OCI-LY7 (cell line): ENCODE results near the gene C1orf35. TPM values are rescaled to one million over a fixed set of nuclear protein-coding genes. Genes with fewer than 3 reads are reported as not detected.

ENCODE experiments used
- BruUV-seq: library from RNA; stranded (reverse); fragments of 400-500 nt; replicated peaks from 2 replicates; lab custom pipeline; 2021; lab: Mats Ljungman, UMichigan
- CTCF ChIA-PET: fragments of 300-600 bp; sonication (Branson Sonifier 250); formaldehyde crosslinking; loops from one replicate; lab custom pipeline; 2022; ENCODE audit warnings: antibody characterized with exemption; ENCODE audit not compliant: unreplicated experiment; lab: Charles Lee
- POLR2A ChIA-PET: fragments of 300-600 bp; sonication (Branson Sonifier 250); formaldehyde crosslinking; loops from one replicate; lab custom pipeline; 2022; ENCODE audit warnings: antibody characterized with exemption; lab: Charles Lee
- DNase-seq: peaks from one replicate; pipeline ENCODE4 v3.0.0-alpha.2; 2015; ENCODE audit warnings: low spot score
- H2AFZ ChIP-seq: fragments of 200-600 bp; sonication (generic), shearing (Covaris generic); 2 replicates; pipeline ENCODE4 v1.6.1; 2014; ENCODE audit warnings: mild to moderate bottlenecking, antibody characterized with exemption, low read length, moderate library complexity
- H3K27ac ChIP-seq: fragments of 200-600 bp; sonication (generic); 2 replicates; pipeline ENCODE4 v1.5.1; 2014; ENCODE audit warnings: mixed run types, low read depth, mild to moderate bottlenecking, moderate library complexity, low read length, inconsistent platforms; ENCODE audit not compliant: poor library complexity, severe bottlenecking
- H3K36me3 ChIP-seq: fragments of 200-600 bp; sonication (generic); 2 replicates; pipeline ENCODE4 v1.6.1; 2014; ENCODE audit warnings: mild to moderate bottlenecking, antibody characterized with exemption, low read length, moderate library complexity, mixed read lengths; ENCODE audit not compliant: insufficient read depth
- H3K4me1 ChIP-seq: fragments of 200-600 bp; sonication (generic); 2 replicates; pipeline ENCODE4 v1.5.1; 2014; ENCODE audit warnings: mild to moderate bottlenecking, low read length; ENCODE audit not compliant: insufficient read depth, poor library complexity, severe bottlenecking
- H3K4me2 ChIP-seq: fragments of 200-600 bp; sonication (generic); 2 replicates; pipeline ENCODE4 v1.6.1; 2014; ENCODE audit warnings: mild to moderate bottlenecking, low read length
- H3K4me3 ChIP-seq: fragments of 200-600 bp; sonication (generic); 2 replicates; pipeline ENCODE4 v1.5.1; 2014; ENCODE audit warnings: mild to moderate bottlenecking, low read depth, low read length; ENCODE audit not compliant: poor library complexity, severe bottlenecking
- H3K79me2 ChIP-seq: fragments of 200-600 bp; sonication (generic); 2 replicates; pipeline ENCODE4 v1.6.1; 2016; ENCODE audit warnings: low read depth, mild to moderate bottlenecking, low read length, moderate library complexity, mixed read lengths; ENCODE audit not compliant: insufficient read depth
- H3K9me2 ChIP-seq: fragments of 200-600 bp; sonication (generic); 2 replicates; pipeline ENCODE4 v1.6.1; 2016; ENCODE audit warnings: mild to moderate bottlenecking, low read length, mixed read lengths; ENCODE audit not compliant: insufficient read depth
- H3K9me3 ChIP-seq: fragments of 200-600 bp; sonication (generic); 2 replicates; pipeline ENCODE4 v1.6.1; 2014; ENCODE audit warnings: mild to moderate bottlenecking, mixed run types, low read length, mixed read lengths
- H4K20me1 ChIP-seq: fragments of 200-600 bp; sonication (generic); 2 replicates; pipeline ENCODE4 v1.6.1; 2014; ENCODE audit warnings: mild to moderate bottlenecking, antibody characterized with exemption, low read length, moderate library complexity, mixed read lengths; ENCODE audit not compliant: insufficient read depth
- EZH2phosphoT487 ChIP-seq: fragments of 200-600 bp; sonication (generic); IDR thresholded peaks from 2 replicates; pipeline ENCODE4 v1.6.1; 2018; ENCODE audit warnings: low read depth, borderline replicate concordance, mild to moderate bottlenecking, mixed run types, antibody characterized with exemption, low read length, moderate library complexity, mixed read lengths
- intact Hi-C: fragments of 100-400 bp; cut with micrococcal nuclease; formaldehyde crosslinking; loops from one replicate; pipeline ENCODE4 v1.10.0; 2022; ENCODE audit not compliant: unreplicated experiment
- total RNA-seq, 2 experiments: library from RNA; depleted of rRNA in 1 of 2; stranded (reverse); fragments of >200 nt in 1 of 2; shearing (Covaris generic) in 1 of 2; gene quantifications; 2 replicates each; pipeline ENCODE4 v1.2.3, GENCODE V29; 2014 to 2022
- TF ChIP-seq, protein P1 (sequence below): fragments of 200-600 bp; sonication (generic); conservative IDR thresholded peaks from 2 replicates; pipeline ENCODE4 v1.5.1; 2014; ENCODE audit warnings: mild to moderate bottlenecking, antibody characterized with exemption, low read length, moderate library complexity, mixed read lengths

Gene C1orf35
- total RNA-seq, 2 experiments from 2014 or later: 30.7 to 33.3 TPM

DNA sequence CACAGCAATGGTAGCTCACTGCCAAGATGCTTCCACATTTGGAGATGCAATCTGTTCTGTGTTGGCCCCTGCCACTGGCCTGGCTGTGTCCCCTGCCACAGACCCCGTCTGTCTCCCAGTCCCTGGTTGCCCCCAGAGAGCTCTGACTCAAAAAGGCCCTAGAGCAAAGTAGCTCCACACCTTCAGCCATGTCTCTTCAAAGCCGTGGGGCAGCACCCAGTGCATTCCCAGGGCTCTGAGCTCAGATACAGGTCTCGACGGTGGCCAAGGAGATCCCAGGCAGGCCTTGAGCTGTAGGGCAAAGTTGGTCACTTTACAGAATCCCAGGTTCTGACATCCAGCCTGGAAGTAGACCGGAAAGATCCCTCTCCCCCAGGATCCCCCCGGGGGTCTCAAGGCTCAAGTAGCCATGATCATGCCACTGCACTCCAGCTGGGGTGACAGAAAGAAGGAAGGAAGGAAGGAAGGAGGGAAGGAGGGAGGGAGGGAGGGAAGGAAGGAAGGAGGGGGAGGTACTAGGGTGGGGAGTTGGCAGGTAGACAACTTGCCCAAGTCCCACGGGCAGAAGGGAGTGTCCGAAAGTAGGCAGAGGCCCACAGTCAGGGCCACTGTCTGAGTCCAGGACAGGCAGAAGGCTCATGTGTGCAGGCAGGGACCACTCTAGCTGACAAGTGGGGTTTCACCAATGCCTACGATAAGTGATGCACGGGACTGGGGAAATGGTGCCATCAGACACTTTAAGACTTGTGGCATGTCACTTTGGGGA lies 25.4 kb downstream of the C1orf35 start:
- H3K27ac ChIP-seq: no peak overlapping the region
- no peak overlapping the region for H3K4me3 ChIP-seq
- H4K20me1 ChIP-seq: no peaks in the 10 kb centered on the region; the same call in 1 of the 2 replicates
- no peaks in the 10 kb centered on the region for H3K9me3 ChIP-seq
- H3K4me1 ChIP-seq: no peaks in the 10 kb centered on the region
- H3K9me2 ChIP-seq: no peaks in the 10 kb centered on the region
- H2AFZ ChIP-seq: no peak overlapping the region
- BruUV-seq: no TSS peak
- CTCF ChIA-PET: interaction anchor here (0.6 kb wide), 1 partner anchor 410 kb away, joined by 33 read pairs; no protein-coding TSS in a partner anchor
- no peak overlapping the region for H3K4me2 ChIP-seq
- intact Hi-C loops: no loop called here
- H3K79me2 ChIP-seq: peaks cover 28% of the 10 kb centered on the region
- H3K36me3 ChIP-seq: peaks cover 5% of the 10 kb centered on the region; the same call in 1 of the 2 replicates
- POLR2A ChIA-PET: interaction anchor here (0.7 kb wide), 1 partner anchor 523 kb away, joined by 3 read pairs; no protein-coding TSS in a partner anchor
- DNase-seq: no peak
- TF ChIP-seq, protein P1, sequence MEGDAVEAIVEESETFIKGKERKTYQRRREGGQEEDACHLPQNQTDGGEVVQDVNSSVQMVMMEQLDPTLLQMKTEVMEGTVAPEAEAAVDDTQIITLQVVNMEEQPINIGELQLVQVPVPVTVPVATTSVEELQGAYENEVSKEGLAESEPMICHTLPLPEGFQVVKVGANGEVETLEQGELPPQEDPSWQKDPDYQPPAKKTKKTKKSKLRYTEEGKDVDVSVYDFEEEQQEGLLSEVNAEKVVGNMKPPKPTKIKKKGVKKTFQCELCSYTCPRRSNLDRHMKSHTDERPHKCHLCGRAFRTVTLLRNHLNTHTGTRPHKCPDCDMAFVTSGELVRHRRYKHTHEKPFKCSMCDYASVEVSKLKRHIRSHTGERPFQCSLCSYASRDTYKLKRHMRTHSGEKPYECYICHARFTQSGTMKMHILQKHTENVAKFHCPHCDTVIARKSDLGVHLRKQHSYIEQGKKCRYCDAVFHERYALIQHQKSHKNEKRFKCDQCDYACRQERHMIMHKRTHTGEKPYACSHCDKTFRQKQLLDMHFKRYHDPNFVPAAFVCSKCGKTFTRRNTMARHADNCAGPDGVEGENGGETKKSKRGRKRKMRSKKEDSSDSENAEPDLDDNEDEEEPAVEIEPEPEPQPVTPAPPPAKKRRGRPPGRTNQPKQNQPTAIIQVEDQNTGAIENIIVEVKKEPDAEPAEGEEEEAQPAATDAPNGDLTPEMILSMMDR: no peak
- no peak for TF ChIP-seq EZH2phosphoT487

DNA sequence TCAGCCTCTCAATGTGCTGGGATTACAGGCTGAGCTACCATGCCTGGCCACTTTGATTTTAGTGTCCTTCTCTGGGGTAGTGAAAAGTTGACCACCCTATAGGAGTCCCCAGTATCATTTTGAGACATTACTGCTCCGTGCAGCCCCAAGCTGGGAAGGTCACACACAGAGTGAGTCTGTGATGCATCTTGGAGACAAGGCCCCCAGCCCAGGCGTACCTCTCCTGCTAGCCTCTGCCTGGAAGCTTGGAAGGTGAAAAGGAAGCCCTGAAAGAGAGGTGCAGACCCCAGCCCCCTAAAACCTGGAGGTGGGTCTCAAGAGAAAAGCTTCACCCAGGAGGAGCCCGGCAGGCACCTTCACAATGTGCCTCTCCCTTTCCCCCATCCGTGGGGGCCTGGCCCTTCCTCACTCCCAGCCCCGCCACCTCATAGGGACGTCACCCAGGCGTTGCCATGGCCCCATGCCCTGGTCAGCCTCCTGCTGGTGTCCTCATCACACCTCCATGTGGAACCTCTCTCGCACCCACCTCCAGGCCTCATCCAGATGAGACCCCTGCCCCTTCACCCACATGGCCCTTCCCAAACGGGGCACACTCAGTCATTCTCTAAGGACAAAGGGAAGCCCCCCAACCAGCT lies 26.2 kb downstream of the C1orf35 start:
- H3K36me3 ChIP-seq: peaks cover 5% of the 10 kb centered on the region; the same call in 1 of the 2 replicates
- CTCF ChIA-PET: interaction anchor here (0.6 kb wide), 1 partner anchor 411 kb away, joined by 33 read pairs; no protein-coding TSS in a partner anchor

More for the DNA sequence above, 26.2 kb downstream of the C1orf35 start:
- Histone ChIP-seq H3K79me2 (peaks cover 20% of the 10 kb centered on the region), H3K9me3 (no peaks in the 10 kb centered on the region), H3K4me2 (no peak overlapping the region), H2AFZ (no peak overlapping the region), H3K9me2 (no peaks in the 10 kb centered on the region), H4K20me1 (no peaks in the 10 kb centered on the region; the same call in 1 of the 2 replicates), H3K4me1 (no peaks in the 10 kb centered on the region), H3K27ac (no peak overlapping the region), H3K4me3 (no peak overlapping the region)
- no TSS peak for BruUV-seq
- no peak for TF ChIP-seq EZH2phosphoT487
- TF ChIP-seq, protein P1: no peak
- intact Hi-C loops: no loop called here
- DNase-seq: no peak
- POLR2A ChIA-PET: interaction anchor here (0.7 kb wide), 1 partner anchor 89 kb away, joined by 4 read pairs; the partner anchor contains the start of gene IBA57
